Fibroblast of pulmonary artery (primary cell): Measurements from ENCODE around the gene GM2A.

ENCODE experiments used
- DNase-seq: peaks from one replicate; pipeline ENCODE4 v3.0.0-alpha.2; 2010; ENCODE audit warnings: low read depth
- H3K4me3 ChIP-seq: replicated peaks from 2 replicates; pipeline ENCODE4 v1.5.1; 2011; ENCODE audit warnings: low read depth, mild to moderate bottlenecking, control low read depth, low read length, moderate library complexity
- TF ChIP-seq, protein P1 (sequence below): IDR thresholded peaks from 2 replicates; pipeline ENCODE4 v1.5.1; 2011; ENCODE audit warnings: mild to moderate bottlenecking, control low read depth, low read length, inconsistent platforms; ENCODE audit errors: missing control alignments

GM2A gene

DNA sequence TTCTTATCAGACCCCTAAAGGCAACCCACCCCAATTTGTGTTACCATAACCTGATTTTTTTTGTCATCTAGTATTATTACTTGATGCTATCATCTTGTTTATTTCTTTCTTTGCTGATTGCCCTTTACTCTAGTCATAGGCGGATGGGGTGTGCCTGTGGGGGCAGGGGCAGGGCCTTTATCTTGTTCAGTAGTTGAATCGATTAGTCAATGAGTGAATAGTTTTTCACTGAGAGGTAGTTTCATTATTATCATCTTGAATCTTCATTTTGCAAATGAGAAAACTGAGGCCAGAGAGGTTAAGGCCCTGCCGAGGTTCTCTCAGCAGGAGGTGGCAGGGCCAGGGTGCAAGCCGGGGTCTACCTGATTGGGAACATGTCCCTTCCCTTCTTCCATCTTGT lies 9.4 kb upstream of the GM2A start:
- H3K4me3 ChIP-seq: no peak overlapping the region
- no peak for DNase-seq
- TF ChIP-seq, protein P1, sequence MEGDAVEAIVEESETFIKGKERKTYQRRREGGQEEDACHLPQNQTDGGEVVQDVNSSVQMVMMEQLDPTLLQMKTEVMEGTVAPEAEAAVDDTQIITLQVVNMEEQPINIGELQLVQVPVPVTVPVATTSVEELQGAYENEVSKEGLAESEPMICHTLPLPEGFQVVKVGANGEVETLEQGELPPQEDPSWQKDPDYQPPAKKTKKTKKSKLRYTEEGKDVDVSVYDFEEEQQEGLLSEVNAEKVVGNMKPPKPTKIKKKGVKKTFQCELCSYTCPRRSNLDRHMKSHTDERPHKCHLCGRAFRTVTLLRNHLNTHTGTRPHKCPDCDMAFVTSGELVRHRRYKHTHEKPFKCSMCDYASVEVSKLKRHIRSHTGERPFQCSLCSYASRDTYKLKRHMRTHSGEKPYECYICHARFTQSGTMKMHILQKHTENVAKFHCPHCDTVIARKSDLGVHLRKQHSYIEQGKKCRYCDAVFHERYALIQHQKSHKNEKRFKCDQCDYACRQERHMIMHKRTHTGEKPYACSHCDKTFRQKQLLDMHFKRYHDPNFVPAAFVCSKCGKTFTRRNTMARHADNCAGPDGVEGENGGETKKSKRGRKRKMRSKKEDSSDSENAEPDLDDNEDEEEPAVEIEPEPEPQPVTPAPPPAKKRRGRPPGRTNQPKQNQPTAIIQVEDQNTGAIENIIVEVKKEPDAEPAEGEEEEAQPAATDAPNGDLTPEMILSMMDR: no peak

DNA sequence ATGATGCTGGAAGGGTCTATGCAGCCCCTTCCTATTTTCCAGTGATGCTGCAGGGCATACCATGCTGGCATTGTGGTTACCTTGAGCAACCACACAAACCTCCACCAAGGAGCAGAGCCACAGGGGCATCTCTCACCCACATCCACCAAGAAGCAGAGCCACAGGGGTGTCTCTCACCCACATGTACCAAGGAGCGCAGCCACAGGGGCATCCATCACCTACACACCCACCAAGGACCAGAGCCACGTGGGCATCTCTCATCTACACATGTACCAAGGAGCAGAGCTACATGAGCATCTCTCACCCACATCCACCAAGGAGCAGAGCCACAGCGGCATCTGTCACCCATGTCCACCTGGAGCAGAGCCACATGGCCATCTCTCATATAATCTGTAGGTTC lies 8.8 kb upstream of the GM2A start:
- TF ChIP-seq, protein P1: no peak
- DNase-seq: no peak
- no peak overlapping the region for H3K4me3 ChIP-seq

DNA sequence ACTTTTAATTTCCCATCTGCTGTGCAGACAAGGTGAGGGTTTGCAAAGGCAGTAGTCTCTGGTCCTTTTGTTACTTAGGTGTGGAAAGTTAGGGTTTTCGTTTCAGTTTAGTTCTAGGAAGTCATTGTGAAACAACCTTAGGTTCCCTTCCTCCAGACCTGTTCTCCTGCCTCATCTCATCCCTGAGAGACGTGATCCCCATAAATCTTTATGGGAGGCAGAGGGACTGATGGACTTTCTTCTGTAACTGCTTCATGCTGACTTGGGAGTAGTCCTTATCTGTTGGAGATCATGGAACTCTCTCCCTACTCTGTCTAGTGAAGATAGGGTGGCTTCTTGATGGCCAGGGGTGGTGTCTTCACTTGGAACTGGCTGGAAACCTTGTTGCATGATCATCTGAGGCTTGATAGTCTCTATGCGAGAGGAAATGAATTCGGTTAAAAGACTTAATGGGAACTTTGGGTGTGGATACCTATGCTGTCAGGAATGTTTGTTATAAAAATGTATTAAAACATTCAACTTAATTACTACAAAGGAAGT lies 7.2 kb upstream of the GM2A start:
- H3K4me3 ChIP-seq: no peak overlapping the region
- DNase-seq: no peak
- TF ChIP-seq, protein P1: no peak

DNA sequence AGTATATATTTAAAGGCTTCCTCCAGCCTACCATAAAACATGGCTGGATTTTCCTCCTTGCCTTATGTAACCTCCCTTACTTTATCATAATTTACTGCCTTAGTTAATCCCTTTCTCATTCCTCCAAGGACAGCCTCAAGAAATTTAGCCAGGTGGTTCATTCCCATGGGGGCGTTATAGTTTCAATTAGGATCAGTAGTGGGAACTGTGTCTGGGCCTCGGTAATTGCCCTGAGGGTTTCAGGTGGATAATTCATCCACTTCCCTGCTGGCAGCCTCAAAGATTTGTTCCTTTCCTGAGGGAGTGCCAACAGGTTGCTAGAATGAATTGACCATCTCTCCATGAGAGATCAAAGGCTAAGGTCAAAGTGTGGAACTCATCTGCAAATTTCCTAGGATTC lies 4.3 kb upstream of the GM2A start:
- no peak for DNase-seq
- TF ChIP-seq, protein P1: no peak
- H3K4me3 ChIP-seq: no peak overlapping the region

DNA sequence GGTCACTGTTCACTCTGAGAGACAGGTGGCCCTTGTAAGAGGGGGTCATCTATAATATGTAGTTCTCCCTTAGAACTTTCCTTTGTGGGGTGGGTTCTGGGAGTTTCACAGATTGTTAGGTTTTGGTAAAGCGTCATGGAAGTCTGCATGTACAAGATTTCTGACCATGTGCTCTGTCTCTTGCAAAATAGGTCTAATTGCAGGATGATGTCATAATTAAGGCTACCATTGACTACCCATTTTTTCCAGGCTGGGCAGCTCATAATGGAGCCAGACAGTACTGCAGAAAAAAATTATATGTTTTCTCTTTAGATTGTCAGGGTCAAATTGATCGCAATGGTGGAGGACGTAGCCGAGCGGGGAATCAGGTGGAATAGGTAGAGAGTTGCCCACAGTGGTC lies 3.7 kb upstream of the GM2A start:
- H3K4me3 ChIP-seq: no peak overlapping the region
- TF ChIP-seq, protein P1: no peak
- DNase-seq: no peak

DNA sequence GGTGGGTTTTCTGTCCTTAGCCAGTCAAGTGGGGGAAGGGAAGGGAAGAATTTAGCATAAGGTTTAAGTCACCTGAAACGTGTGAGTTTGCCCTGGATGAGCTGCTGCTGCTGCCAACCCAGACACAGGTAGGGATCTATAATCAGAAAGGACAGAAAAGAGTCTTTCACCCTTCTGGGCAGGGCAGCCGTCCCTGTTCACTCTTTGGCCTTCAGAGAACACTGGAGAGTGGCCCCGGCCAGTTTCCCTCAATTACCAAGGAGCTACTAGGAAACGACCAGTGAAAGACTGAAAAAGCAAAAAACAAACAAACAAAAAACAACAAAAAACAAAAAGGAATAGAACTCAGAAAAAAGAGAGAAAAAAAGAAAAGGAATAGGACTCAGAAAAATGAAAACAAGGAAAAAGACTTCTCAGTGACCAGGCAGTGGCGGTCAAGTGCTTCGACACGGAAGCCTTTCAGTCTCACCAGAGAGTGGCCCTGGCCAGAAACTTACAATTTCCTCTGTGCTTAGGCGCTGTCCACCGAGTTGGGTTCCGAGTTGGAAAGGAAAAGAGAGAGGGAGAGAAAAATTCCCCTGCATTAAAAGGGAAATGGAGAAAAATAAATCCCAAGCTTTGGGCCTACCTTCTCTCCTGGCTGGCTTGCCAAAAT lies 2.5 kb upstream of the GM2A start:
- DNase-seq: no peak
- TF ChIP-seq, protein P1: no peak
- H3K4me3 ChIP-seq: no peak overlapping the region

DNA sequence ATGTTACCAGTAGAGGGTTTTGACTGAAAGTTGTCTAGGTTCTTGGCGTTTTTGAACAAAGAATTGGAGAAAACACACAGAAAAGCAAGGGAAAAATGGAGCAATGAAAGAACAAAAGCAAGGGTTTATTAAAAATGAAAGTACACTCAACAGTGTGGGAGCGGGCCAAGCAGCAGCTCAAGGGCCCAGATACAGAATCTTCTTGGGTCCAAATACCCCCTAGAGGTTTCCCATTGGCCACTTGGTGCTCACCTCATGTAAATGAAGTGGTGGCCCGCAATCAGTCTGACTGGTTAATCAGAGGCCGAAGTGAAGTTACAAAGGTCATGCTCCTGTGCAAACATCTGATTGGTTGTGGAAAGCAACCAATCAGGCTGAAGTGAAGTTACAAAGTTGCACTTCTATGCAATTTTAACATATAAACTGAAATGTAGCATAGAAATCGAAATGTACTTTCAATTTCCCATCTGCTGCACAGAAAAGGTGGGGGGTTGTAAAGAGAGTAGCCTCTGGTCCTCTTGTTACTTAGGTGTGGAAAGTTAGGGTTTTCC lies 1.9 kb upstream of the GM2A start:
- TF ChIP-seq, protein P1: no peak
- no peak overlapping the region for H3K4me3 ChIP-seq
- no peak for DNase-seq
